GM21619 (cell line): ENCODE data around the gene MINDY3.

Source experiments
- ATAC-seq: cut with Tn5 transposase; IDR thresholded peaks from one replicate; pipeline ENCODE4 v1.9.1; 2021; ENCODE audit not compliant: unreplicated experiment

Gene MINDY3

GRCh38 chr10:15808204-15808797 lies 52.0 kb downstream of the MINDY3 start:
- no peak for ATAC-seq

GRCh38 chr10:15805395-15806058 lies 54.8 kb downstream of the MINDY3 start:
- ATAC-seq: no peak

GRCh38 chr10:15804109-15804508 lies 56.2 kb downstream of the MINDY3 start:
- ATAC-seq: no peak

GRCh38 chr10:15802375-15802949 lies 57.8 kb downstream of the MINDY3 start:
- ATAC-seq: no peak

GRCh38 chr10:15801641-15802040 lies 58.7 kb downstream of the MINDY3 start:
- ATAC-seq: no peak

GRCh38 chr10:15801147-15801546 lies 59.2 kb downstream of the MINDY3 start:
- no peak for ATAC-seq

GRCh38 chr10:15797346-15797745 lies 63.0 kb downstream of the MINDY3 start:
- no peak for ATAC-seq

- no peak for ATAC-seq
Observed at GRCh38 chr10:15796762-15797161, 63.5 kb downstream of the MINDY3 start.

- no peak for ATAC-seq
Observed at GRCh38 chr10:15796098-15796759, 64.1 kb downstream of the MINDY3 start.

- no peak for ATAC-seq
Observed at GRCh38 chr10:15795036-15795792, 65.1 kb downstream of the MINDY3 start.

- no peak for ATAC-seq
Observed at GRCh38 chr10:15794569-15794968, 65.7 kb downstream of the MINDY3 start.

GRCh38 chr10:15793664-15794063 lies 66.6 kb downstream of the MINDY3 start:
- no peak for ATAC-seq

GRCh38 chr10:15792777-15793176 lies 67.5 kb downstream of the MINDY3 start:
- no peak for ATAC-seq

- ATAC-seq: no peak
Observed at GRCh38 chr10:15791816-15792524, 68.3 kb downstream of the MINDY3 start.

- ATAC-seq: no peak
Observed at GRCh38 chr10:15789793-15790525, 70.3 kb downstream of the MINDY3 start.

GRCh38 chr10:15787426-15787825 lies 72.9 kb downstream of the MINDY3 start:
- ATAC-seq: no peak

GRCh38 chr10:15784662-15785300 lies 75.5 kb downstream of the MINDY3 start:
- no peak for ATAC-seq

- no peak for ATAC-seq
Observed at GRCh38 chr10:15783941-15784636, 76.2 kb downstream of the MINDY3 start.

GRCh38 chr10:15782851-15783250 lies 77.5 kb downstream of the MINDY3 start:
- no peak for ATAC-seq
